GM21619 (cell line): ENCODE measurements around the gene KCNE4.

Experiments
- ATAC-seq: cut with Tn5 transposase; IDR thresholded peaks from one replicate; pipeline ENCODE4 v1.9.1; 2021; ENCODE audit not compliant: unreplicated experiment

Gene KCNE4

GRCh38 chr2:223040527-223040926 lies 11.5 kb upstream of the KCNE4 start:
- ATAC-seq = no peak

- ATAC-seq = no peak
Observed at GRCh38 chr2:223041527-223042109, 10.4 kb upstream of the KCNE4 start.

GRCh38 chr2:223042284-223042683 lies 9.7 kb upstream of the KCNE4 start:
- ATAC-seq = no peak

- ATAC-seq = no peak
Observed at GRCh38 chr2:223042704-223043118, 9.3 kb upstream of the KCNE4 start.

GRCh38 chr2:223043164-223043941 lies 8.6 kb upstream of the KCNE4 start:
- no peak for ATAC-seq

- no peak for ATAC-seq
Observed at GRCh38 chr2:223044092-223044836, 7.7 kb upstream of the KCNE4 start.

- no peak for ATAC-seq
Observed at GRCh38 chr2:223044916-223045700, 6.9 kb upstream of the KCNE4 start.

- no peak for ATAC-seq
Observed at GRCh38 chr2:223046470-223047040, 5.4 kb upstream of the KCNE4 start.

GRCh38 chr2:223047260-223047761 lies 4.7 kb upstream of the KCNE4 start:
- ATAC-seq = no peak

- ATAC-seq = peak; percentile 73
Observed at GRCh38 chr2:223048519-223048918, 3.5 kb upstream of the KCNE4 start.

- ATAC-seq = no peak
Observed at GRCh38 chr2:223049356-223049755, 2.6 kb upstream of the KCNE4 start.

- ATAC-seq = no peak
Observed at GRCh38 chr2:223050188-223050587, 1.8 kb upstream of the KCNE4 start.

- no peak for ATAC-seq
Observed at GRCh38 chr2:223050900-223051504, 988 bp upstream of the KCNE4 start.

GRCh38 chr2:223052548-223053483 lies 826 bp downstream of the KCNE4 start:
- no peak for ATAC-seq

GRCh38 chr2:223053484-223054192 lies 1.6 kb downstream of the KCNE4 start:
- no peak for ATAC-seq

GRCh38 chr2:223054193-223054781 lies 2.3 kb downstream of the KCNE4 start:
- ATAC-seq = no peak

GRCh38 chr2:223055140-223055539 lies 3.1 kb downstream of the KCNE4 start:
- no peak for ATAC-seq

GRCh38 chr2:223055836-223056235 lies 3.8 kb downstream of the KCNE4 start:
- ATAC-seq = no peak
